ENCODE results near the gene PSENEN. TPM values are rescaled to one million over a fixed set of nuclear protein-coding genes. Genes with fewer than 3 reads are reported as not detected.
A peak's percentile ranks its signal among the peaks of the same experiment; 100 is the strongest.

Gene PSENEN
- total and polyA plus RNA-seq, 9 of the 15 experiments (the other 6 are each of a cell fraction or from before 2014, with no cell fraction given): 34.5 to 299 (median 61.1) TPM

DNA sequence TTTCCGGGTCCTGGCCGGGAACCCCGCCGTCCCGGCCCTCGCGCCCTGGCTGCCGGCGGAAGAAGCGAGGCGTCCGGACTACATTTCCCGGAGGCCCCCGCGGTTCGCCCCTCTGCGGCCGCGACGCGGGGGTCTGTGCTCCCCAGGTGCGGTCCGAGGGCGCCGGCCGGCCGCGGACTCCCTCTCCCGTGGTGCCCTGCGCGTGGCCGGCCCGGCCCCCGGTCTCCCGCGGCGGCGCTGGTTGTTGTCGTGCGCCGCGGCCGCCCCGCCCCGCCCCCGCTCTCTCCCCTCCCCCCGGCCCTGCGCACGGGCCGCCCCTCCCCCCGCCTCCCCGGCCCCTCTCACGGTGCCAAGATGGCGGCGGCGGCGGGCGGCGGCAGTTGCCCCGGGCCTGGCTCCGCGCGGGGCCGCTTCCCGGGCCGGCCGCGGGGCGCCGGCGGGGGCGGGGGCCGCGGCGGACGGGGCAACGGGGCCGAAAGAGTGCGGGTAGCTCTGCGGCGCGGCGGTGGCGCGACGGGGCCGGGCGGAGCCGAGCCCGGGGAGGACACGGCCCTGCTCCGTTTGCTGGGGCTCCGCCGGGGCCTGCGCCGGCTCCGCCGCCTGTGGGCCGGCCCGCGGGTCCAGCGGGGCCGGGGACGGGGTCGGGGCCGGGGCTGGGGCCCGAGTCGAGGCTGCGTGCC, 27.6 kb upstream of the PSENEN start, which contains the start of gene KMT2B (continued):
- TF ChIP-seq, protein P1, sequence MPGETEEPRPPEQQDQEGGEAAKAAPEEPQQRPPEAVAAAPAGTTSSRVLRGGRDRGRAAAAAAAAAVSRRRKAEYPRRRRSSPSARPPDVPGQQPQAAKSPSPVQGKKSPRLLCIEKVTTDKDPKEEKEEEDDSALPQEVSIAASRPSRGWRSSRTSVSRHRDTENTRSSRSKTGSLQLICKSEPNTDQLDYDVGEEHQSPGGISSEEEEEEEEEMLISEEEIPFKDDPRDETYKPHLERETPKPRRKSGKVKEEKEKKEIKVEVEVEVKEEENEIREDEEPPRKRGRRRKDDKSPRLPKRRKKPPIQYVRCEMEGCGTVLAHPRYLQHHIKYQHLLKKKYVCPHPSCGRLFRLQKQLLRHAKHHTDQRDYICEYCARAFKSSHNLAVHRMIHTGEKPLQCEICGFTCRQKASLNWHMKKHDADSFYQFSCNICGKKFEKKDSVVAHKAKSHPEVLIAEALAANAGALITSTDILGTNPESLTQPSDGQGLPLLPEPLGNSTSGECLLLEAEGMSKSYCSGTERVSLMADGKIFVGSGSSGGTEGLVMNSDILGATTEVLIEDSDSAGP (CRISPR knock-in tag; IDR thresholded peaks at IDR 0.05): no peak
- TF ChIP-seq ZKSCAN3 (CRISPR knock-in tag; IDR thresholded peaks at IDR 0.05) (no peak), ILF3 (IDR thresholded peaks at IDR 0.05; ENCODE audit: borderline replicate concordance) (no peak), ZNF431 (CRISPR knock-in tag; IDR thresholded peaks at IDR 0.05) (no peak), CBFB (CRISPR knock-in tag; IDR thresholded peaks at IDR 0.05) (no peak), CBFA2T3 (IDR thresholded peaks at IDR 0.05) (no peak), ZNF324 (CRISPR knock-in tag; IDR thresholded peaks at IDR 0.05) (no peak), BHLHE40 (IDR thresholded peaks at IDR 0.05; ENCODE audit: low read length) (no peak), PTBP1 (IDR thresholded peaks at IDR 0.05; ENCODE audit: low read depth, low read length) (no peak), MTA1 (IDR thresholded peaks at IDR 0.05; ENCODE audit: borderline replicate concordance) (0 out of 2 replicates have a peak, but pooled peaks have one; percentile 2), ATF7 (IDR thresholded peaks at IDR 0.05) (peak; percentile 50; the same call in 1 of the 2 replicates), TEAD1 (CRISPR knock-in tag; IDR thresholded peaks at IDR 0.05) (no peak), ESRRB (CRISPR knock-in tag; IDR thresholded peaks at IDR 0.05; ENCODE audit: borderline replicate concordance) (no peak), LCOR (CRISPR knock-in tag; IDR thresholded peaks at IDR 0.05) (no peak), XRCC4 (IDR thresholded peaks at IDR 0.05; ENCODE audit: extremely low read depth, insufficient read depth, insufficient read length) (no peak), MAZ (CRISPR knock-in tag; conservative IDR thresholded peaks at IDR 0.05 in 1 of 2, IDR thresholded peaks at IDR 0.05 in 1 of 2) (peak in 1 of 2 experiments; percentile 10), ZBTB1 (CRISPR knock-in tag; IDR thresholded peaks at IDR 0.05; ENCODE audit: borderline replicate concordance, low read depth) (no peak)
- TF ChIP-seq, protein P2, sequence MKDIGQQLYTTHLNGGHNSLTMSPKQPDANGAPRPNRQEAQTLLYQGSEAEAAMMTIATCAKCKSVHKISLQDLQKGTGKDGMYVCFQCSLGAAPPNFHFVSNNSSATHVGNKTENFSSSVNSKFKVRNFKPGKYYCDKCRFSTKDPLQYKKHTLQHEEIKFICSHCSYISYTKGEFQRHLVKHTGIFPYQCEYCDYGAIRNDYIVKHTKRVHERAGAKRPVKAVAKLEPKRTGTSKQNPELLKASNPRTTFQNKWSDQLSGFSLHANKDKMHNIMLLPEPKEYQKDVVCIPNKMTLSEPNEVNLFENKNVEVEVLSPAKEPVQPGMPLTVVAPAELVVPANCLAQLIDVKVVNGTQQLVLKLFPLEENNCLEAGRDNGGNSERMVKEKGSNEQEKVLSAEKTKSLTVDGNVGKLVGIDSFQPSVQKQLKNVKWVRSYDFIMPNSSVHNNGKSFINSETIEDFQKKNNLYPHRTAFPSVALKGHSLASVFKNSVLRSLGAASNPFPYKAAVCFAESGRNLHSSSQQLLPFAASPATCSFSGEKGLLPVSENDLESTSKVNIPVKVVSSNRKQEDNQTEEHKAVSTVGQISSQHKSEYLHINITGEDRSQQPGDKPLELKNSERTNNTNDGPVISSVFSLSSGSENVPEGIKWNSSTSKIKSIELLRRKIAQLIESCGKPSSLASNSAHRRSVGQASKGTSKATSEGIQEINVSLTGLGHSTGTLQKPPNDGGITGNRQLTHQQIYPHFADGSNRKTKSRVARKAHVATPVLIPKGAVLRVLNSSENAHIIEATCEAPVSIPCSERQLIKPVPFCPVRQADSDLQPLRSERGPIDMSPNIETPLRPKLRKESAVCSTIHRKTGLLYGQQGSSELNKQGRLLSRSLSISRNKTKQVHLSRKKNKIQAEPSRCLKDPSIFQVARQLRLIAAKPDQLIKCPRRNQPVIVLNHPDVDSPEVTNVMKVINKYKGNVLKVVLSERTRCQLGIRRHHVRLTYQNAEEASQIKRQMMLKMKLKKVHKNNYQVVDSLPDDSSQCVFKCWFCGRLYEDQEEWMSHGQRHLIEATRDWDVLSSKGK (CRISPR knock-in tag; IDR thresholded peaks at IDR 0.05): no peak
- TF ChIP-seq, protein P3, sequence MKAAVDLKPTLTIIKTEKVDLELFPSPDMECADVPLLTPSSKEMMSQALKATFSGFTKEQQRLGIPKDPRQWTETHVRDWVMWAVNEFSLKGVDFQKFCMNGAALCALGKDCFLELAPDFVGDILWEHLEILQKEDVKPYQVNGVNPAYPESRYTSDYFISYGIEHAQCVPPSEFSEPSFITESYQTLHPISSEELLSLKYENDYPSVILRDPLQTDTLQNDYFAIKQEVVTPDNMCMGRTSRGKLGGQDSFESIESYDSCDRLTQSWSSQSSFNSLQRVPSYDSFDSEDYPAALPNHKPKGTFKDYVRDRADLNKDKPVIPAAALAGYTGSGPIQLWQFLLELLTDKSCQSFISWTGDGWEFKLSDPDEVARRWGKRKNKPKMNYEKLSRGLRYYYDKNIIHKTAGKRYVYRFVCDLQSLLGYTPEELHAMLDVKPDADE (conservative IDR thresholded peaks at IDR 0.05; ENCODE audit: control insufficient read depth, low read depth, low read length): peak; percentile 89
- TF ChIP-seq, protein P4, sequence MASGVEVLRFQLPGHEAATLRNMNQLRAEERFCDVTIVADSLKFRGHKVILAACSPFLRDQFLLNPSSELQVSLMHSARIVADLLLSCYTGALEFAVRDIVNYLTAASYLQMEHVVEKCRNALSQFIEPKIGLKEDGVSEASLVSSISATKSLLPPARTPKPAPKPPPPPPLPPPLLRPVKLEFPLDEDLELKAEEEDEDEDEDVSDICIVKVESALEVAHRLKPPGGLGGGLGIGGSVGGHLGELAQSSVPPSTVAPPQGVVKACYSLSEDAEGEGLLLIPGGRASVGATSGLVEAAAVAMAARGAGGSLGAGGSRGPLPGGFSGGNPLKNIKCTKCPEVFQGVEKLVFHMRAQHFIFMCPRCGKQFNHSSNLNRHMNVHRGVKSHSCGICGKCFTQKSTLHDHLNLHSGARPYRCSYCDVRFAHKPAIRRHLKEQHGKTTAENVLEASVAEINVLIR (CRISPR knock-in tag; IDR thresholded peaks at IDR 0.05): peak; percentile 69
